ENCODE data around the gene TPSG1.

DNA sequence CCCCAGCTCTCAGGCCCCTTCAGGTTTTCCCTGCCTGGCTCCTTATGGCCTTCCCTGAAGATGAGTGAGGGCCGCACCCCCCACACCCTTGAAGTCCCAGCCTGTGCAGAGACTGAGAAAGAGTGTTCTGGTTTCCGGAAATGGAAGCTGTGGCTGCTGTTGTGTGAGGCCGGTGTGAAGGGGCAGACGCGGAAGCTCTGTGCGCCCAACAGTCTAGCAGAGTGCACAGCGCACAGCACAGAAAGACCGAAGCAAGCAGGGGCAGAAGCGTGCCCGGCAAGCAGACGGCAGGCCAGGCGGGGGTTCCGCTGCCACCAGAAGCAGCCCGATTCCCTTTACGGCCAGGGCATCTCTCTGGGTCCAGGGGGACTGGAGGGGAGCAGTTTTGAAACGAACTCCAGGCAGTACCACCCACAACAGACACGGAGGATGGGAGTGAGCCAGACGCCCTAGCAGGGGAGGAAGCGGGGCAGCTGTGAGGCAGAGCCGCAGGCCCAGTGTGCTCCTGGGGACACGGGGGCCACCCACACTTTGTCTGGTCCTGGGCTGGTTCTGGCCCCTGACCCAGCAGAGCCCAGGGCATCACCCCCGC is 16.7 kb downstream of the TPSG1 start:
- TF ChIP-seq, protein P1, sequence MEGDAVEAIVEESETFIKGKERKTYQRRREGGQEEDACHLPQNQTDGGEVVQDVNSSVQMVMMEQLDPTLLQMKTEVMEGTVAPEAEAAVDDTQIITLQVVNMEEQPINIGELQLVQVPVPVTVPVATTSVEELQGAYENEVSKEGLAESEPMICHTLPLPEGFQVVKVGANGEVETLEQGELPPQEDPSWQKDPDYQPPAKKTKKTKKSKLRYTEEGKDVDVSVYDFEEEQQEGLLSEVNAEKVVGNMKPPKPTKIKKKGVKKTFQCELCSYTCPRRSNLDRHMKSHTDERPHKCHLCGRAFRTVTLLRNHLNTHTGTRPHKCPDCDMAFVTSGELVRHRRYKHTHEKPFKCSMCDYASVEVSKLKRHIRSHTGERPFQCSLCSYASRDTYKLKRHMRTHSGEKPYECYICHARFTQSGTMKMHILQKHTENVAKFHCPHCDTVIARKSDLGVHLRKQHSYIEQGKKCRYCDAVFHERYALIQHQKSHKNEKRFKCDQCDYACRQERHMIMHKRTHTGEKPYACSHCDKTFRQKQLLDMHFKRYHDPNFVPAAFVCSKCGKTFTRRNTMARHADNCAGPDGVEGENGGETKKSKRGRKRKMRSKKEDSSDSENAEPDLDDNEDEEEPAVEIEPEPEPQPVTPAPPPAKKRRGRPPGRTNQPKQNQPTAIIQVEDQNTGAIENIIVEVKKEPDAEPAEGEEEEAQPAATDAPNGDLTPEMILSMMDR (IDR thresholded peaks at IDR 0.05 in 2 of 3, conservative IDR thresholded peaks at IDR 0.05 in 1 of 3; ENCODE audit: control insufficient read depth in 2 of 3, extremely low read depth in 1 of 3, insufficient read depth in 1 of 3, low read depth in 3 of 3, low read length in 3 of 3) = no peak
- no peak for TF ChIP-seq KAT2A (conservative IDR thresholded peaks at IDR 0.05; ENCODE audit: control insufficient read depth, low read depth, low read length)

Measured in GM12878 (cell line).